Mucosa of descending colon (tissue), 3 donors: ENCODE measurements around the gene BIRC6. TPM values are rescaled to one million over a fixed set of nuclear protein-coding genes. Genes with fewer than 3 reads are reported as not detected.

Experiments
- ATAC-seq: fragments of 200-7000 bp; cut with Tn5 transposase; one replicate; pipeline ENCODE4 v1.9.1; 2020; ENCODE audit warnings: mild to moderate bottlenecking, moderate library complexity
- DNase-seq, 3 donors: peaks; one replicate each; pipeline ENCODE4 v3.0.0-alpha.2; 2020
- H3K36me3 ChIP-seq: fragments of 200-600 bp; one replicate; pipeline ENCODE4 v1.8.0; 2021; ENCODE audit warnings: low read depth, mild to moderate bottlenecking
- H3K4me1 ChIP-seq: fragments of 200-600 bp; one replicate; pipeline ENCODE4 v1.8.0; 2021; ENCODE audit warnings: low read depth, mild to moderate bottlenecking
- H3K4me3 ChIP-seq: fragments of 200-600 bp; one replicate; pipeline ENCODE4 v1.8.0; 2021; ENCODE audit warnings: mild to moderate bottlenecking
- H3K9me3 ChIP-seq: fragments of 200-600 bp; one replicate; pipeline ENCODE4 v1.8.0; 2021; ENCODE audit warnings: mild to moderate bottlenecking
- CTCF ChIP-seq: fragments of 200-600 bp; IDR thresholded peaks from one replicate; pipeline ENCODE4 v1.8.0; 2022; ENCODE audit warnings: antibody characterized with exemption, mild to moderate bottlenecking
- intact Hi-C, 2 donors: fragments of 100-400 bp; cut with DNase I in 1 of 2; cut with micrococcal nuclease in 1 of 2; formaldehyde crosslinking; loops; one replicate each; pipeline versions ENCODE4 v1.11.0 to v1.11.1; 2022; cut with DNase I, micrococcal nuclease
- total RNA-seq, 3 donors: library from RNA; stranded (reverse); fragmentation: NEBNext Ultra II Directional in 2 of 3; extraction: Animal tissue kit (Norgen Biotek cat#: 25700) in 2 of 3; gene quantifications; one replicate each; pipeline versions ENCODE4 v1.2.1 to v1.2.4, GENCODE V29; 2021 to 2023
- donor health status: DM: no; HTN: no; CAD: no; lungs with moderate emphysema.
- donor health status: DM: no; HTN: no; CAD: no.
- donor health status: DM: no; HTN: yes; CAD: no.

Gene BIRC6
- total RNA-seq, 3 donors from 2014 or later, result 102 to 136 (median 112) TPM

- Histone ChIP-seq H3K4me1 (no peaks in the 10 kb centered on the region), H3K36me3 (no peaks in the 10 kb centered on the region), H3K4me3 (no peak overlapping the region), H3K9me3 (no peaks in the 10 kb centered on the region)
- TF ChIP-seq CTCF, result no peak
- DNase-seq (no peak), ATAC-seq (no peak)
- intact Hi-C loops, result no loop called here
Measured at GRCh38 chr2:32504877-32505478, 148.2 kb downstream of the BIRC6 start.

- ATAC-seq (no peak), DNase-seq (no peak)
- no peak for TF ChIP-seq CTCF
- Histone ChIP-seq H3K4me1 (no peaks in the 10 kb centered on the region), H3K9me3 (no peaks in the 10 kb centered on the region), H3K4me3 (no peak overlapping the region), H3K36me3 (no peaks in the 10 kb centered on the region)
- intact Hi-C loops, result no loop called here
Measured at GRCh38 chr2:32506446-32506845, 149.6 kb downstream of the BIRC6 start.

- no peak for TF ChIP-seq CTCF
- no peak overlapping the region for H3K4me3 ChIP-seq
- DNase-seq (no peak), ATAC-seq (no peak)
- intact Hi-C loops, result no loop called here
- no peaks in the 10 kb centered on the region for H3K4me1 ChIP-seq
- no peaks in the 10 kb centered on the region for H3K9me3 ChIP-seq
- no peaks in the 10 kb centered on the region for H3K36me3 ChIP-seq
Measured at GRCh38 chr2:32514946-32515345, 158.1 kb downstream of the BIRC6 start.

- TF ChIP-seq CTCF, result no peak
- intact Hi-C loops, result no loop called here
- Histone ChIP-seq H3K9me3 (no peaks in the 10 kb centered on the region), H3K4me3 (no peak overlapping the region), H3K36me3 (no peaks in the 10 kb centered on the region), H3K4me1 (no peaks in the 10 kb centered on the region)
- DNase-seq, result no peak
- ATAC-seq, result no peak
Measured at GRCh38 chr2:32516567-32516966, 159.7 kb downstream of the BIRC6 start.

GRCh38 chr2:32522770-32523169 lies 165.9 kb downstream of the BIRC6 start:
- DNase-seq (no peak), ATAC-seq (no peak)
- no peaks in the 10 kb centered on the region for H3K4me1 ChIP-seq
- intact Hi-C loops, result no loop called here
- H3K9me3 ChIP-seq, result no peaks in the 10 kb centered on the region
- no peak overlapping the region for H3K4me3 ChIP-seq
- H3K36me3 ChIP-seq, result peaks cover 4% of the 10 kb centered on the region
- TF ChIP-seq CTCF, result no peak

GRCh38 chr2:32523686-32524085 lies 166.9 kb downstream of the BIRC6 start:
- H3K4me3 ChIP-seq, result no peak overlapping the region
- no peak for TF ChIP-seq CTCF
- intact Hi-C loops, result no loop called here
- H3K9me3 ChIP-seq, result no peaks in the 10 kb centered on the region
- ATAC-seq (no peak), DNase-seq (no peak)
- H3K36me3 ChIP-seq, result peaks cover 4% of the 10 kb centered on the region
- no peaks in the 10 kb centered on the region for H3K4me1 ChIP-seq
